CD4-positive, alpha-beta T cell treated with Interleukin-17A for 1 hour (primary cell): ENCODE measurements around the gene ZBTB4.
A peak's percentile ranks its signal among the peaks of the same experiment; 100 is the strongest.

Experiments
- DNase-seq: peaks from one replicate; pipeline ENCODE4 v3.0.0-alpha.2; 2020

The ZBTB4 gene

DNA sequence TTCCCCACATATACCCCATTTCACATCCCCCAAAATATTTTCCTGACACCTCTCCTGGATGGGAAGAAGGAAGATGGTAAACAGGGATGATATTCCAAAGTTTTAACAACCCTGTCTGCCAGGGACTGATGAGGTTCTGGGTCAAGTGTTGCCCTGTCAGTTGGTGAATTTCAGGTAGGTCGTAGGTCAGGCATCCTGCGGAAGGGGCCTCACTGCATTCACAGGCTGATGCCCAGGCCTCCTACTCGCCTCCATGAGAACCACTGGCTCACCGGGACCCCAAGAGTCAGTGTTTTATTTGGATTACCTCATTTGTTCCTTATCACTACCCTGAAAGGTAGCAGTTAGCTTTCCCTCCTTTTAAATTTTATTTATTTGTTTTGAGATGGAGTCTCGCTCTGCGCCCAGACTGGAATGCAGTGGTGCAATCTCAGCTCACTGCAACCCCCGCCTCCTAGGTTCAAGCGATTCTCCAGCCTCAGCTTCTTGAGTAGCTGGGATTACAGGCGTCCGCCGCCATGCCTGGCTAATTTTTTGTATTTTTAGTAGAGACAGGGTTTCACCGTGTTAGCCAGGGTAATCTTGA lies 10.5 kb downstream of the ZBTB4 start:
- DNase-seq, result no peak

DNA sequence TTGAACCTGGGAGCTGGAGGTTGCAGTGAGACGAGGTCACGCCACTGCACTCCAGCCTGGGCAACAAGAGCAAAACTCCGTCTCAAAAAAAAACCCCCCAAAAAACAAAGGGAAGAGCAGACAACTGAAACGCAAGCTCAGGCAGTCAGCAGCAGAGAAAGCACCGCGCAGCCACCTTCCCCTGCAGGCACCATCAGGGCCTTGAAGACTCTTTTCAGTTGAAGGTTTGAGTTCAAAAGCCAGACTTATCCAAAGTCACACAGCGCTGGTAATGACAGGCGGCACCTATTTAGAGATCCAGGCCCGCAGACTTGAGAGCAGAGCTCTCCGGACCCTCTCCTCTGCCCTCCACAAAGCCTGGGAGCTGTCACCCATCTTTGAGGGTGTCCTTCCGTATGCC lies 11.1 kb downstream of the ZBTB4 start:
- DNase-seq, result no peak

DNA sequence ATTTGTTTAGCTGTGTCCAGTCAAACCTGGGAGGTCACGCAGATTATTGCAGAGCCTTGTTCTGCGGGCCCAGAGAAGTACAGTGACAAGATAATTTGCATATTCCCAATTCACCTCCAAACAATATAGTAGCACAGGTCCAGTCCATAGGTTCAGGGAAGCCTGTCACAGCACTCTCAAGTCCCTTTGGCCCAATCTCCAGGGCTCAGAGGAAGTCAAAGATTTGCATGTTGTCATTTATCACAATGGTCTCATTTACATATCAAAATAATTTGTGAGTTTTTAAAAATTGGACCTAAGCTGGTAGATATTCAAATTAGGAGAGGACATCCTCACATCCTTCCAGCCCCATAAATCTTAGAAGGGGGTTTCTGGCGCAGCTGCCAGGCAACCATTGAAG lies 11.9 kb downstream of the ZBTB4 start:
- DNase-seq, result no peak

DNA sequence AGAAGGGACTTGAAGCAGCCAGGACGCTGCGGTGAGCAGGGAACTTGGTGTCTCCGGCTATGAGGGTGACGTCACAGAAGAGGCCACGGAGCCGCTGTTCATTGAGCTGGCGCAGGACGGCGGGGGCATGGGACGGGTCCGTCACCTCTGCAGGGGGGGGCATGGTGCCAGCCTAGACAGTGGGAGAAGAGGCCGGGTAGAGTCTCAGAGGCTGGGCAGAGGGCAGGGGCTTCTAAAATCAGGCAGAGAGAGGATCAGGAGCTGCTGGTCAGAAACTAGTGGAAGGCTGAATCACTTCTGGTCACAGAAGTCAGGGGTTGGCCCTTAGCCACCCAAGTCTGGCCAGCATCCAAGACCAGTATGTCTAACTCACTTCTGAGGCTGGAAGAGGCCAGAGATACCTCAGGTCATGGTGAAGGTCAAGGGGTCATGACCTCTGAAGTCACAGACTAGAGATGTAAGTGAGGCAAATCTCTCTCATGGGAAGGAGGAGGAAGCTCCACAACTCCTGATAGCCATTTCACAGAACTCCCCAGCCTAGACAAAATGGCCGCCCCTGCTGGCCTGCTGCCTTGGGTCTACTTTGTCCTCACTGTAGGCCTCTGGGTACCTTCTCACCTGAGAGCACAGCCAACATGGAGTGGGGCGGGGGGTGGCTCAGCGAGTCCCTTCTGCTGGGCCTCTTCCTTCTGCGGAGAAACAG lies 12.6 kb downstream of the ZBTB4 start:
- no peak for DNase-seq

DNA sequence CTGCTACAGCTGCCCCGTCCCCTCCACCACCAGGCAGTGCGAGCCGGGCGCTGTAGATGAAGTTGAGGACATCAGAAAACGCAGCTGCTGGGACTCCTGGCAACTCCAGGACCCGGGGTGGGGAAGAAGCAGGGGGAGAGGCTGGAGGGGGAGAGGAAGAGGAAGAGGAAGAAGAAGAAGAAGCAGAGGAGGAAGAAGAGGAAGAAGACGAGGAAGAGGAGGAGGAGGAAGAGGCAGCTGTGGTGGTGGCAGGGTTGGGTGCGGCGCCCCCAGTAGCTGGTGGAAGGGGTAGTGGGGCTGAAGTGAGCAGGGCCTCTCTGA lies 13.2 kb downstream of the ZBTB4 start:
- no peak for DNase-seq

DNA sequence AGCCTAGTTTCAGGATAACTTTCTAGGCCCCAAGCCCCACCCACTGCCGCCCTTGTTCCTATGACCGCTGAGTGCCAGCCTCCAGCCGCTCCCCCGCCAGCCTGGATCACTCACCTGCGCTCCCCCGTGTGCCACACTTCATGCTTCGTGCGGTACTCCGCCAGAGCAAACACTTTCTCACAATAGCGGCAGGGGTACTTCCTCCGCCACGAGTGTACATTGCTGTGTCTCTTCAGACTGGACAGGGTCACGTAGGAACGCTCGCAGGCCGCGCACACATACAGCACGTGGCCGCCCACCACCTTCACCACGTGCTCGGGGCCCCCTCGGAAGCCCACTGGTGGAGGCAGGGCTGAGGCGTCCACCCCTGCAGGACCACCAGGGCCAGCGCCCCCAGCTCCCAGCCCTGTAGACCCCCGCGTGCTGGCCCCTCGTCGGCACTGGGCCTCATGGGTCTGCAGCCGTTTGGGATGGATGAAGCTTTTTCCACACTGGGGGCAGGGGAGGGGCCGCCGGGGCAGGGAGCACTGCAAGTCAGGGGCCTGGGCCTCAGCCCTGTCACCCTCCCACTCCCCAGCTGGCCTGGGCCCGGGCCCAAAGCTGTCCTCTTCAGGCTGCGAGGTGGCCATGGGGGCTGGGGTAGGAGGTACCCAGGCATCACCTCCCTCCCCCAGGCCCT lies 13.7 kb downstream of the ZBTB4 start:
- DNase-seq, result no peak

DNA sequence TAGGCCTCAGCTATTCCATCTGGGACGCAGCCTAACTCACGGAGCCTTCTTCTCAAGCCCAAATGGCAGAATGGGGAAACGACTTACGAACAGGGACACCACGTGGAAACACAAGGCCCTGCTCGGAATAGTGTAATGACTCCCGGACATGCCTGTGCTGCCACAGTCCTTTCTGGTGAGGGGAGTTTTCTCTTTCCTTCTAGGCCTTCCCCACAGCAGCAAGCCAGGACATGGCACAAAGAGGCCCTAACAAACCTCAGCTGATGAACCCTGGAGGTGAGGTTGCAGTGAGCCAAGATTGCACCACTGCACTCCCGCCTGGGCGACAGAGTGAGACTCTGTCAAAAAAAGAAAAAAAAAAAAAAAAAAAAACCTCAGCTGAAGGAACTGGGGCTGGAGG lies 15.3 kb downstream of the ZBTB4 start:
- DNase-seq, result no peak

DNA sequence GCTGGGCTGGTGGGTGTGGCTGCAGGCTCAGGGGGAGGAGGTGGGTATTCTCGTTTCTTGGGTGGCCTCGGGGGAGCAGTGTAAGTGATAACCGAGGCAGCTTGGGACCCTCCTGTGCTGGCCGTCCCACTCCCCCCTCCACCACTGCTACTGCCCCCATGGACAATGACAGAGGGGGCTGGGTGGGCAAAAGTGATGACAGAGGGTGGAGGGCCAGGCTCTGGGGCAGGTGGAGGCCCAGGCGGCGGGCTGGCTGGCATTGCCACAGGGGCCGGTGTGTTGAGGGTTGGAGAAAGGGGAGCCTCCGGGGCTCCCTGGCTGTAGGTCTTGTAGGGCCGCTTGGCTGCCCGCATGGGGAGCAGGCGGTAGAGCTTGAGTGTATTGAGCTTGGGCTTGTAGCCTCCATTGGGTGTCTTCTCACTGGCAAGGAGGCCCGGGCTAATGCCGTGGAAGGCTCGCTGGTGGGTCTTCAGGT lies 16.0 kb downstream of the ZBTB4 start:
- DNase-seq, result no peak

DNA sequence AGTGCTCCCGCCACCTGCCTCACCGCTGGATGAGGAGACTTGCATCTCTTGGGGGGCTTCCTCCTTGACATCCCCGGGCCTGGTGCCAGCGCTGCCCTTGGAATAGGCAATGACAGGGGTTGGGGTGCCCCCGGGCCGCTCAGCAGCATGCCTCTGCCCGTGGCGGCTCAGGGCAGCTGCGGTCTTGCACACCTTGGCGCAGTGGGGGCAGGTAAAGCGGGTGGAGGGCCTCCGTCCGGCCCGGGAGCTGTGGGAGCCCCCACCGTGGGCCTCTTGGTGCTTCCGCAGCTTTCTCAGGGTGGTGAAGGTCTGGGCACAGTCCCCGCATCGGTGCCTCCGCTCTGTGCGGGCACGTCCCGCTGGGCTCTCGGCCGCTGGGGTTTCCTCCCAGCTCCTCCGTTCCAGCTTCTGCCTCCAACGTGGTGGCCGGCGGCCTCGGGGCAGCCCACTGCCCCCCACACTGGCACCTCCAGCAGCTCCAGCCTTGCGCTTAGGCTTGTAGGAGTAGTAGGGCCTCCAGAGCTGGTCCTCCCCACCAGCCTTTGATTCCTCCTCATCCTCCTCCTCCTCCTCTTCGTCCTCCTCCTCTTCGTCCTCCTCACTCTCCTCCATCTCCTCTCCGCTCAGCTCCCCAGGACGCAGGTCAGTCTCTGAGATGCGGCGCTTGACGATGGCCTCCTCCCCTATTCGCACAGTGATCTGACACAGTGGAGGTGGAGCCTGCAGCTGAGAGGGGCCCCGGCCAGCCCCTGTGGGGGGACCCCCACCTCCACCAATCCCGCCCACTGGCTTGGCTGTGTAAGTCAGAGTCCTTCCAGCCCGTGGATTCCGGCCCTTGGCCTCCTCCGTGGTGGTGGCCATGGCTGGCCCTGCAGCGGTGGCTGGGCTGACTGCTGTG lies 16.7 kb downstream of the ZBTB4 start:
- DNase-seq, result no peak

DNA sequence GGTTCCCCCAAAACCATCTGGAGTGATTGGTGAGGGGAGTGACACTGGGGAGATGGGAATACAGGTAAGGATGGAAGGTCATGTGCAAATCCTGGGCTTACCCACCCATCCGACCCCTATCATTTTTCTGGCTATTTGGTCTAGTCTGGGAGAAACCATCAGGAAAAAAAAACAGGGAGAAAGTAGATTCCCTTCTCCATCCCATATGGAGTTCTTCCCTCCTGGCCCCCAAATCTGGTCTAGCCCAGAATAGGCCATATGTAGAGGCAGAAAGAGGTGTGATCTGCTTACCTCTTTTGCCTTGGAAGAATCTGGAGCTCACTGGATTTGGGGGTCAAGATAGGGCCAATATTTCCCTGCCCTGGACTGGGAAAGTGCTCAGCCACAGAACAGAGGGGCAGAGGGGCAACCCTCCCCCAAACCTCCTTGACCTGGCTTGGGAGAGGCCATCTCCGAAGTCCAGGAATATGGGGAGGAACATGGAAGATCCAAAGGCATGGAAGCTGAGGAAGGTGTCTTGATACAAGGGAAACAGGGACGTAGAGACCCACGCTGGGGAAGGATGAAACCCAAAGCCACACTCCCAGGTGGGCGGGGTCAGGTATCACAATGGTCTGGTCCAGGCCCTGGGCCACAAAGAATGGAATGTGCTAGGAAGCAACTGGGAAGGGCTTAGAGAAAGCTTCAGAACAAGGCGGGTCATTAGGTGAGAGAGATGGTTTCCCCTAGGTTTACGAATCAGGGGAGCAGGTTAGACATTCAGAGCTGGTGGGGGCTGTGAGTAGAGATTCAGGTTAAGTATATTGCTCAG lies 18.4 kb downstream of the ZBTB4 start:
- no peak for DNase-seq

DNA sequence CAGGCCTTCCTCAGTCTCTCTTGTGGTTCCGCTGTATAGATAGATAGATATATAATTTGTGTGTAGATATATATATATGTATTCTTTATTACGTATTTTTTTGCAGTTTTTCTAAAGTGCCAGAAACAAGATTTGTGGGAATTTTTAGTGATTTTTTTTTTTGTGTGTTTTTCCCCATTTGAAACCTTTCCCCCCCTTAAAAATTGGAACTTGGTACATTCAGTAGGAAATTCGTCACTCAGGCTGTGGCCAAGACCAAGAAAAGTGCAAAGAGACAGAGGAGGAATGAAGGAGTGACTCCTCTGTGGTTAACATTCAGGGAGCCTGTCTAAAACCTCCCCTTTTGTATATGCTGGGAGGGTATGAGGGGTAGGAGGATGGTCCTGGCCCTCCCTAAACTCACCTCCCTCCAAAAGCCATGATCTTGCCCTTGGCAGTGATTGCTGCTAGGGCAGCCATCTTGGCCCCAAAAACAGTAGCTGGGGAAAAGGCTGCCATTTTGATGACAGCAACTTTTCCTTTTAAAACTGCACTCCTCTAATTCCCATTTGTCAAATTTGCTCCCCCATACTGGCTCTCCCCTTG lies 19.4 kb downstream of the ZBTB4 start:
- no peak for DNase-seq

DNA sequence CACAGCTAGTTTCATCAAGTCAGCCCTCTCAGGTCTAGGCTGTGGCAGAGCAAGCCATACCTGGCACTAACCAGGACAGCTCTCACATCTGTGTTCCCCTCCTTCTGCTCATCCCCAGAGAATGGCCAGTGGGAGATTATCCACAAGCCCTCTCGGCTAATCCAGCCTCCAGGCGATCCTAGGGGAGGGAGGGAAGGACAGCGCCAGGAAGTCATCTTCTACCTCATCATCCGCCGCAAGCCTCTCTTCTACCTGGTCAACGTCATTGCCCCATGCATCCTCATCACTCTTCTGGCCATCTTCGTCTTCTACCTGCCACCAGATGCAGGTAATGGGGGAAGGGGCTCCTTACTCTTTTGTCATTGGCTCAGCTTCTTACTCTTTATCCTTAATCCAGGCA lies 31.0 kb downstream of the ZBTB4 start:
- no peak for DNase-seq

DNA sequence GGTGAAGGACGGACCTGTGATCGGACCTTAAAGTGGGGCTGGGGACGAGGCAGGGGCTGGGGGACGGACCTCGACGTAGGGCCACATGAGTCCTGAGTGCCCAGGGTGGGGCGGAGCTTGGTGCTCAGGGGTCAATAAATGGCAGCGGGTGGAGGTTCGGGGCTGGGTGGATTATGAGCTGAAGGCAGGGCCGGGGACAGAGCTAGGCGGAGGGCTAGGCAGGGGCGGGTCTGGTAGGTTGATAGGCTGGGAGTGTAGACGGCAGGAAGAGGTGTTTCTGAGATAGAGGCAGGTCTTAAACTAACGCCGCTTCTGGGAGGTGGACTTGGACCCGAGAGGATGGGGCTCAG lies 33.8 kb downstream of the ZBTB4 start:
- DNase-seq, result peak; percentile 47

DNA sequence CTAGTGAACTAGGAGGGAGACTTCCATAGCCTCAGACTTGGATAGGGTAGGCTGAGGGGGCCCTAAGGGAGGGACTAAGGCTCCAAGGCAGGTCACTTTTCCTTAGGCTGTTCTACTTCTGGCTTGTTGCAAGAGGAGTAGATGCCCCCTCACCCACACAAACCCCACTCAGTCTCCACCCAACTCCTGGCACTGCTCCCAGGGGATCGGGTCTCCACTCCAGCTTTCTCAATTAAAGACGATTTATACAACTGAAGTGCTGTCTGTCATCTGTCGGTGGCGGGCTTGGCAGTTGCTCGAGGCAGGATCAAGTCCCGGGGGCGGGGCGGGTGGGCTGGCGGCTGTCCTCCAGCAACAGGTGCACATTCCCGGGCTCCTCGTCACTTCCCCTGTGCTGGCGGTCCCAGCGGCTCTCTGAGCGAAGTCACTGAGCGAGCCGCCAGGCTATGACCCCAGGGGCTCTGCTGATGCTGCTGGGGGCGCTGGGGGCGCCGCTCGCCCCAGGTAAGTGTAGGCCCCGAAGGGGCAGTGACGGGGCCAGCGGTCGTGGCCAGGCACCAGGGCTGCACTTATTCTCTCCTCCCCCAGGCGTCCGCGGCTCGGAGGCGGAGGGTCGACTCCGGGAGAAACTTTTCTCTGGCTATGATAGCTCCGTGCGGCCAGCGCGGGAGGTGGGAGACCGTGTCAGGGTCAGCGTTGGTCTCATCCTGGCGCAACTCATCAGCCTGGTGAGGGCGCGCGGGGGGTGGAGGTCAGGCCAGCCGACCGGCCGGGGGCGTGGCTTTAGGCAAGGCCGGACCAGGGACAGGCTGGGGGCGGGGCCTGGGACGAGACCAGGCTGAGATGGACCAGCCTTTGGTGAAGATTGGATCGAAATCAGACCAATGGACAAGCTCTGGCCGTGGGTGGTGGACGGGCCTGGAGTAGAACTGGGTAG lies 34.5 kb downstream of the ZBTB4 start, which contains the start of gene CHRNB1:
Gene CHRNB1, plus strand, starts transcription at position 380 of the 937 bp plus-strand sequence. Its CDS starts 67 bp downstream, at position 447.
- DNase-seq, result no peak

DNA sequence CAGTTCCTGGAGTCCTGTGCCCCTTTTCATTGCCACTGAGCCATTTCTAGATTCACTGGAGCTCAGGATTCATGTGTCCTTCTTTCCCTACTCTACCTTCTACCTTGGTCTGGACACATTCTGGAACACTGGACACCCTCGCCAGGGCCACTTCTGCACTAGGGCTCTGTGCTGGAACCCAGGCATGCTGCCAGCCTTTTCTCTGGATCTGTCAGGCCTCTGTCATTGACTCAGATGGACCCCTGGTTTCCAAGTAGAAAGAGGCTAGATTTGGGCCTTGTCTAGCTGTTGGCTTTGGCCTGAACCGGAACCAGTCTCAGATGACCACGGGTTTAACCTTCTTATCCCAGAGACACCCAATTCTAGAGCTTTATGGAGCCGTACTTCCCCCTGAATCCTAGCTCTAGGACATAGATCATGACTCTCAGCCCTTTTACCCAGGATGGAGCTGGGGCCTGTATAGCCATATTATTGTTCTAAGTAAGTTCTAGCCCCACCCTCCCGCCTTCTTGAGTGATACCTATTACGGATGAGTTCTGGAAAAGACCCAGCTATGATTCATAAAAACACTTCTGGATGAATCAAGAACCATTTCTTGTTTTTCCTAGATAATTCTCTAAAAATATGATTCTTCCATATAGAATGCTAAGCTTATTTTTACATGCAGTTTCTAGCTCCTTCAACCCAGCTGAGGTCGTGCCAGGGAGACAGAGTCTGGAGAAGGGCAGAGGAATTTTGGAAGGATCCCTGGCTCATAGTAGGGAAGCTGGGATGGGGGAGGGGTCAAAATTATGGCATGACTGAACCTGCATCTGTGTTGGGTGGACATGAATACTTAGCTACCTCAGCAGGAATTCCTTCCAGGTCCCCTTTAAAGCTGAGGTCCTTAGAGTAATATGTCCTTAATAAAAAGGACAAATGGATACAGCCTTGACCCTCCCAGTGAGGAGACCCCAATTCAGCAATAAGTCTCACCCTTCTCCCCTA lies 35.6 kb downstream of the ZBTB4 start:
- no peak for DNase-seq

DNA sequence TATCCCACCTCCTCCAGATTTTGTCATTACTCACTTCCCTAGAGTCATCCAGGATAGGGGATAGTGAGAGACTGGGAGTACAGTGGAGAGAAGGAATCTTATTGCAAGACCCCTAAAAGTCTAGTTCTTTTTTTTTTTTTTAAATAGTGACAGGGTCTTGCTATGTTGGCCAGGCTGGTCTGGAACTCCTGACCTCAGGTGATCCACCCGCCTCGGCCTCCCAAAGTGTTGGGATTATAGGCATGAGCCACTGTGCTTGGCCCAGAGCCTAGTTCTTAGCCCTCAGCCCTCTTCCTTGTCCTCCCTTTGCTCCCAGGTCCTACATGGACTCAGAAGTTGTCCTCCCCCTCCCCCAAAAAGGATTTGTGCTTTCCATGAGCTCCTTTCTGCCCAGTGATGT lies 37.3 kb downstream of the ZBTB4 start:
- no peak for DNase-seq

DNA sequence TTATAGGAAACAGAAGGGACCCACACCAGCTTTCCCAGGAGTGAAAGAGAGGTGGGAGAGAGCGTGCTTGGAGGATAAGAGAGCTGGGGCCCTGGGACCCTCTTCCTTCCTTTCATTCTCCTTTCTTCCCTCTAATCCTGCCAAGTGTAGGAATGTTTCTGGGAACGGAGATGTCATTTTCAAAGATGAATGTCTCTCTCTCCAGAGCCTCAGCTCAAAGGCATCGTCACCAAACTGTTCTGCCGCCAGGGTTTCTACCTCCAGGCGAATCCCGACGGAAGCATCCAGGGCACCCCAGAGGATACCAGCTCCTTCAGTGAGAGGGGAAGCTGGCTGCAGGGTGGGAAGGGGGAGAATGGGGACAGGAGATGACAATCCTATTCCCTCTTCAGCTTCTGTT lies 38.2 kb downstream of the ZBTB4 start:
- DNase-seq, result no peak

DNA sequence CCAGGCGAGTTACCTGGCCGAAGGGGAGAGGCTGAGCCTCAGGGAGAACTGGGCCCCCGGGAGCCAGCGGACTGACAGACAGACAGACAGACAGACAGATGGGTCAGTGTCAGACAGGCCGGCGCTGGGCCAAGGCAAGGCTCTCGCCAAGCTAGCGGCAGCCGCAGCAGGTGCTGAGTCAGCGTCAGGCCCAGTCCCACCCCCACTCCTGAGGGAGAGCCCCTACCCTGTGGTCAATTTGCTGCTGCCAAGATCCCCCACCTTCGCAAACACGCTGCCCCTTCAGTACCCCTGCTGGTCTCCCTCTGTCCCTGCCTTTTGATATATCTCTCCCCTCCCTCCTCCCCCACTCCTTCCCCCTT lies 38.6 kb downstream of the ZBTB4 start:
- DNase-seq, result no peak

DNA sequence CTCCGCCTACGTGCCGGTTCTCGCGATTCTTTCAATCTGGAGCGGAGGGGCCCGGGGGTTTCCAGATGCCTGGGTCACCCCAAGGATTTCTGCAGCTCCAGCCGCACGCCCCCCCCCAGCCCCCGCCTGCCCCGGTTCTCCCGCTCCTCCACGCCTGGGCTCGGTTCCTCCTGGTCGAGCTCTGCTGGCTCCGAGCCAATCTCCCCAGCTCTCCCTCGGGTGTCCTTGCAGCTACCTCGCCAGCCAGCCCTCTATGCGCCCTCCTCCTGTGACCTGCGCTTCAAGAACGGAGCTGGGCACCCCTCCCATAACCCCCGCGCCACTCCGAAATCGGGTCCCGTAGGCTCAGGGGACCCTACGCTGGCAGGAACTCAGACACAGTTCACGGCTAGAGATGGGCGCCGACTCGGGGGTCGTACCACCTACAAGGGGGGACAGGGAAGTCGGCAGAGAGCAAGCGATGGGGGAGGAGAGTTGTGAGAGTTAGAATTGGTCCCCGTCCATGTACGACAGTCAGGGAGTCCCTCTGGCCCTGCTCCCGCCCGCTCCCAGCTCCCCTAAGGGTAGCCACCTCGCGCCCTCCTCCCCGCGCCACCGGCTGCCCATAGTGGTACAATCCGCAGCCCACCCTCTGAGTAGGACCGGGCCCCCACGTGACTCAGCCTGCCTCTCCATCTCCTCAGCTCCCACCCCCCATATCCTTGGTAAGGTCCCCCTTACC lies 39.2 kb downstream of the ZBTB4 start:
- peak; percentile 41 for DNase-seq
